Measurements from ENCODE around the gene SACM1L.

GRCh38 chr3:45691842-45692241 is 2.6 kb downstream of the SACM1L start:
- TF ChIP-seq CTCF (IDR thresholded peaks at IDR 0.05) (no peak), POLR2A (IDR thresholded peaks at IDR 0.05) (no peak)

All from body of pancreas (tissue), 4 donors.